Measurements from ENCODE around the gene RNGTT.

DNA sequence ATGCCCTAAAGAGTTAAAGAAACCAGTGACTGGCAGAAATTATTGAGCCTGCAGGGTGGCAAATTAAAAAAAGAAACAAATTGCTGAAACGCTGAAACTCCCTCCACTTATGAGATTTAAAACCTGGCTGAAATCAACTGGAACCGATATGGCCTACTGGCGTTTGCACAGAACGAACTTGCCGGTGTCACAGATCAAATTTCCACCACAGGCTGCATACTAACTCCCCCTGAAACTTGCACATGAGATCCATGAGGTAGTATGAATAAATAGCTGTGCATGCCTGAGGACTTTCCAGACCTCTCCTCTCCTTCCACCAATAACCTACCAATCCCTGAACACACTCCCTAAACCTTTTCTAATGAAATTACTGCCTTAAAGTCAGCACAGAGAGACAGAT, 150.4 kb downstream of the RNGTT start:
- TF ChIP-seq, protein P1, sequence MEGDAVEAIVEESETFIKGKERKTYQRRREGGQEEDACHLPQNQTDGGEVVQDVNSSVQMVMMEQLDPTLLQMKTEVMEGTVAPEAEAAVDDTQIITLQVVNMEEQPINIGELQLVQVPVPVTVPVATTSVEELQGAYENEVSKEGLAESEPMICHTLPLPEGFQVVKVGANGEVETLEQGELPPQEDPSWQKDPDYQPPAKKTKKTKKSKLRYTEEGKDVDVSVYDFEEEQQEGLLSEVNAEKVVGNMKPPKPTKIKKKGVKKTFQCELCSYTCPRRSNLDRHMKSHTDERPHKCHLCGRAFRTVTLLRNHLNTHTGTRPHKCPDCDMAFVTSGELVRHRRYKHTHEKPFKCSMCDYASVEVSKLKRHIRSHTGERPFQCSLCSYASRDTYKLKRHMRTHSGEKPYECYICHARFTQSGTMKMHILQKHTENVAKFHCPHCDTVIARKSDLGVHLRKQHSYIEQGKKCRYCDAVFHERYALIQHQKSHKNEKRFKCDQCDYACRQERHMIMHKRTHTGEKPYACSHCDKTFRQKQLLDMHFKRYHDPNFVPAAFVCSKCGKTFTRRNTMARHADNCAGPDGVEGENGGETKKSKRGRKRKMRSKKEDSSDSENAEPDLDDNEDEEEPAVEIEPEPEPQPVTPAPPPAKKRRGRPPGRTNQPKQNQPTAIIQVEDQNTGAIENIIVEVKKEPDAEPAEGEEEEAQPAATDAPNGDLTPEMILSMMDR (IDR thresholded peaks at IDR 0.05): no peak
- TF ChIP-seq EP300 (IDR thresholded peaks at IDR 0.05): no peak
